BLaER1 (cell line): Measurements from ENCODE around the gene BRICD5.
A peak's percentile ranks its signal among the peaks of the same experiment; 100 is the strongest.

Experiments
- H3K27ac ChIP-seq: shearing (Covaris generic); formaldehyde crosslinking; 2 replicates; pipeline ENCODE4 v1.8.1; 2022
- H3K27me3 ChIP-seq: shearing (Covaris generic); formaldehyde crosslinking; 2 replicates; pipeline ENCODE4 v1.8.1; 2022
- H3K36me3 ChIP-seq: shearing (Covaris generic); formaldehyde crosslinking; 2 replicates; pipeline ENCODE4 v1.8.1; 2022
- H3K4me1 ChIP-seq: shearing (Covaris generic); formaldehyde crosslinking; 2 replicates; pipeline ENCODE4 v1.8.1; 2022
- H3K4me2 ChIP-seq: shearing (Covaris generic); formaldehyde crosslinking; 2 replicates; pipeline ENCODE4 v1.8.1; 2022
- H3K4me3 ChIP-seq: shearing (Covaris generic); formaldehyde crosslinking; 2 replicates; pipeline ENCODE4 v1.8.1; 2022
- H3K9ac ChIP-seq: shearing (Covaris generic); formaldehyde crosslinking; 2 replicates; pipeline ENCODE4 v1.8.1; 2022
- H3K9me3 ChIP-seq: shearing (Covaris generic); formaldehyde crosslinking; 2 replicates; pipeline ENCODE4 v1.8.1; 2022
- H4K20me1 ChIP-seq: shearing (Covaris generic); formaldehyde crosslinking; 2 replicates; pipeline ENCODE4 v1.8.1; 2022
- Cebpa-rat ChIP-seq: shearing (Covaris generic); IDR thresholded peaks from 2 replicates; pipeline ENCODE4 v1.8.1; 2022

Gene BRICD5

GRCh38 chr16:2194166-2194834 lies 16.4 kb downstream of the BRICD5 start:
- Histone ChIP-seq H4K20me1 (peaks cover 34% of the 10 kb centered on the region), H3K27me3 (peaks cover 60% of the 10 kb centered on the region), H3K9me3 (no peaks in the 10 kb centered on the region), H3K4me2 (peak overlapping the region; percentile 95), H3K27ac (no peak overlapping the region), H3K4me1 (peaks cover 43% of the 10 kb centered on the region), H3K36me3 (no peaks in the 10 kb centered on the region), H3K9ac (no peak overlapping the region), H3K4me3 (no peak overlapping the region)
- no peak for TF ChIP-seq Cebpa-rat

GRCh38 chr16:2191446-2191706 lies 19.3 kb downstream of the BRICD5 start:
- Histone ChIP-seq H3K4me3 (no peak overlapping the region; the same call in 1 of the 2 replicates), H3K27ac (peak overlapping the region; percentile 68), H3K27me3 (peaks cover 32% of the 10 kb centered on the region), H3K4me1 (peaks cover 43% of the 10 kb centered on the region), H3K36me3 (peaks cover 9% of the 10 kb centered on the region; the same call in 1 of the 2 replicates), H3K9me3 (no peaks in the 10 kb centered on the region), H4K20me1 (peaks cover 34% of the 10 kb centered on the region), H3K4me2 (peak overlapping the region; percentile 81), H3K9ac (peak overlapping the region; percentile 57)
- no peak for TF ChIP-seq Cebpa-rat

- no peak overlapping the region; the same call in 1 of the 2 replicates for H3K4me3 ChIP-seq
- peak overlapping the region; percentile 57 for H3K9ac ChIP-seq
- H3K4me2 ChIP-seq, result peak overlapping the region; percentile 81
- peaks cover 9% of the 10 kb centered on the region; the same call in 1 of the 2 replicates for H3K36me3 ChIP-seq
- H3K9me3 ChIP-seq, result no peaks in the 10 kb centered on the region
- no peak for TF ChIP-seq Cebpa-rat
- peak overlapping the region; percentile 68 for H3K27ac ChIP-seq
- H3K4me1 ChIP-seq, result peaks cover 42% of the 10 kb centered on the region
- peaks cover 33% of the 10 kb centered on the region for H4K20me1 ChIP-seq
- peaks cover 27% of the 10 kb centered on the region for H3K27me3 ChIP-seq
Observed at GRCh38 chr16:2190659-2191445, 19.8 kb downstream of the BRICD5 start.

GRCh38 chr16:2190002-2190658 lies 20.5 kb downstream of the BRICD5 start:
- H4K20me1 ChIP-seq, result peaks cover 32% of the 10 kb centered on the region
- H3K4me3 ChIP-seq, result no peak overlapping the region
- H3K27me3 ChIP-seq, result peaks cover 20% of the 10 kb centered on the region
- H3K9me3 ChIP-seq, result no peaks in the 10 kb centered on the region
- H3K9ac ChIP-seq, result peak overlapping the region; percentile 57; the same call in 1 of the 2 replicates
- H3K4me1 ChIP-seq, result peaks cover 41% of the 10 kb centered on the region
- TF ChIP-seq Cebpa-rat, result no peak
- peak overlapping the region; percentile 81 for H3K4me2 ChIP-seq
- peaks cover 9% of the 10 kb centered on the region; the same call in 1 of the 2 replicates for H3K36me3 ChIP-seq
- peak overlapping the region; percentile 68 for H3K27ac ChIP-seq

- Histone ChIP-seq H3K9me3 (no peaks in the 10 kb centered on the region), H3K4me2 (no peak overlapping the region), H3K27me3 (peaks cover 13% of the 10 kb centered on the region), H3K9ac (no peak overlapping the region), H4K20me1 (peaks cover 32% of the 10 kb centered on the region), H3K4me1 (peaks cover 41% of the 10 kb centered on the region), H3K27ac (no peak overlapping the region), H3K4me3 (no peak overlapping the region), H3K36me3 (peaks cover 9% of the 10 kb centered on the region; the same call in 1 of the 2 replicates)
- TF ChIP-seq Cebpa-rat, result no peak
Observed at GRCh38 chr16:2189252-2189893, 21.3 kb downstream of the BRICD5 start.

- no peak for TF ChIP-seq Cebpa-rat
- Histone ChIP-seq H3K27ac (no peak overlapping the region), H3K9ac (no peak overlapping the region), H3K36me3 (peaks cover 9% of the 10 kb centered on the region; the same call in 1 of the 2 replicates), H3K4me1 (peaks cover 48% of the 10 kb centered on the region), H3K9me3 (no peaks in the 10 kb centered on the region), H4K20me1 (peaks cover 32% of the 10 kb centered on the region; the same call in 1 of the 2 replicates), H3K4me3 (no peak overlapping the region), H3K27me3 (peaks cover 3% of the 10 kb centered on the region), H3K4me2 (no peak overlapping the region)
Observed at GRCh38 chr16:2188395-2188794, 22.3 kb downstream of the BRICD5 start.

GRCh38 chr16:2187212-2187611 lies 23.5 kb downstream of the BRICD5 start:
- Histone ChIP-seq H3K27me3 (no peaks in the 10 kb centered on the region), H3K9ac (no peak overlapping the region), H4K20me1 (peaks cover 35% of the 10 kb centered on the region; the same call in 1 of the 2 replicates), H3K27ac (no peak overlapping the region), H3K4me3 (no peak overlapping the region), H3K4me1 (peaks cover 58% of the 10 kb centered on the region), H3K36me3 (peaks cover 9% of the 10 kb centered on the region; the same call in 1 of the 2 replicates), H3K4me2 (no peak overlapping the region), H3K9me3 (no peaks in the 10 kb centered on the region)
- no peak for TF ChIP-seq Cebpa-rat

GRCh38 chr16:2186505-2186904 lies 24.2 kb downstream of the BRICD5 start:
- Histone ChIP-seq H3K9ac (no peak overlapping the region), H3K9me3 (no peaks in the 10 kb centered on the region), H3K4me2 (no peak overlapping the region), H3K36me3 (peaks cover 9% of the 10 kb centered on the region; the same call in 1 of the 2 replicates), H4K20me1 (peaks cover 35% of the 10 kb centered on the region; the same call in 1 of the 2 replicates), H3K27me3 (no peaks in the 10 kb centered on the region), H3K4me3 (no peak overlapping the region), H3K4me1 (peaks cover 57% of the 10 kb centered on the region), H3K27ac (no peak overlapping the region)
- no peak for TF ChIP-seq Cebpa-rat

GRCh38 chr16:2186064-2186463 lies 24.6 kb downstream of the BRICD5 start:
- Histone ChIP-seq H3K27me3 (no peaks in the 10 kb centered on the region), H3K4me3 (no peak overlapping the region), H3K27ac (no peak overlapping the region), H3K4me2 (no peak overlapping the region), H3K36me3 (peaks cover 9% of the 10 kb centered on the region; the same call in 1 of the 2 replicates), H3K9me3 (no peaks in the 10 kb centered on the region), H4K20me1 (peaks cover 37% of the 10 kb centered on the region), H3K4me1 (peaks cover 53% of the 10 kb centered on the region), H3K9ac (no peak overlapping the region)
- TF ChIP-seq Cebpa-rat, result no peak
